GM21619 (cell line): ENCODE data around the gene LRRTM4.
"Not testable (repeated sequence)": the region's sequence is repeated elsewhere in the genome, so short reads cannot be mapped to it uniquely, and the experiment has no call there.

ENCODE experiments used
- ATAC-seq: cut with Tn5 transposase; IDR thresholded peaks from one replicate; pipeline ENCODE4 v1.9.1; 2021; ENCODE audit not compliant: unreplicated experiment

The LRRTM4 gene

GRCh38 chr2:77088424-77088823 is 433.8 kb downstream of the LRRTM4 start:
- ATAC-seq = not testable (repeated sequence)

DNA sequence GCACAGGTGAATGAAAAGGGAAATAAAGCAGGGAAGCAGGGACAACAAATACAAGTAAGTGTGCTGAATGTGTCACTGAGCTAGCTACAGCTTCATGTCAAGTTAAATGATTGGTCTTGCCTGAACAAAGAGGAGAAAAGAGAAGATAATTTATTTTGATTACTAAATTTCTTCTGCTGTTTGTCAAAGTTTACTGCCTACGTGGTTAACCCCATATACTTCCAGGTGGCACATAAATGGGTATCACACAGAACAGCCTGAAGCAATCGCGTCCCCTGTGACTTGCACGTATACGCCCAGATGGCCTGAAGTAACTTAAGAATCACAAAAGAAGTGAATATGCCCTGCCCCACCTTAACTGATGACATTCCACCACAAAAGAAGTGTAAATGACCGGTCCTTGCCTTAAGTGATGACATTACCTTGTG is 434.2 kb downstream of the LRRTM4 start:
- ATAC-seq = no peak

GRCh38 chr2:77086478-77086877 is 435.7 kb downstream of the LRRTM4 start:
- no peak for ATAC-seq

GRCh38 chr2:77086051-77086450 is 436.1 kb downstream of the LRRTM4 start:
- ATAC-seq = no peak

GRCh38 chr2:77085561-77085960 is 436.6 kb downstream of the LRRTM4 start:
- ATAC-seq = no peak

DNA sequence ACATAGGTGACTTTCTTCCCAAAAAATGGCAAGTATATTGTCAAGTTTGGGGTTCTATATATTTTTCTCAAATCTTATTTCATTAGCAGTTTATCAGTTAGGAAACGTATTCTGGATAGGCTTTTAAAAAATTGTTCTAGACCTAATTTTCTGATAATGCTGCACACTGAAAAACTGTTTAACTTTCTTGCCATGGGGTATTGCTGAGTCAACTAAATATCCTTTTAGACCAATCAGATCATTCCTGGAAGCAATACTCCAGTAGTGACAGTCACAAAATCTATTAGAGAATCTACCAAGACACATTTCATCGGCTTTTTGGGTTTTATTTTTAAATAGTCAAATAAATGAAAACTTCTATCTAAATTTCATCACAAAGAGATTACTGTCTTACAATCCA is 440.6 kb downstream of the LRRTM4 start:
- ATAC-seq = no peak

DNA sequence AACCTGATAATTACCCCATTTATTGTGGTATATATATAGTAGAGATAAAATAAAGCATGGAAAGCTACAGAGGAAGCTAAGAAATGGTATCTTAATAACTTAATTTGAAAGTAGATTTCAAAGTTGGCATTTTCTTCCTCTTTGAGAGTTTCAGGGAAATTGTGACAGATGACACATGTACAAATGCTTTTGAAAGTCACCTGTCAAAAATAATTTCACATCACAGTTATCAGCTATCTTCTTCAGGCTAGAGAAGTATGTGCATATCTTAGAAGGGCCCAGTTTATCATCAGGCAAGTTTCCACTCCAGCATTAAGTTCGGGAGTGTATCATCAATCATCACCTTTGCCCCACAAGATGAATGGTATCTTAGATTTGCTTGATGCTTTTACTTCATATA is 457.9 kb downstream of the LRRTM4 start:
- no peak for ATAC-seq

DNA sequence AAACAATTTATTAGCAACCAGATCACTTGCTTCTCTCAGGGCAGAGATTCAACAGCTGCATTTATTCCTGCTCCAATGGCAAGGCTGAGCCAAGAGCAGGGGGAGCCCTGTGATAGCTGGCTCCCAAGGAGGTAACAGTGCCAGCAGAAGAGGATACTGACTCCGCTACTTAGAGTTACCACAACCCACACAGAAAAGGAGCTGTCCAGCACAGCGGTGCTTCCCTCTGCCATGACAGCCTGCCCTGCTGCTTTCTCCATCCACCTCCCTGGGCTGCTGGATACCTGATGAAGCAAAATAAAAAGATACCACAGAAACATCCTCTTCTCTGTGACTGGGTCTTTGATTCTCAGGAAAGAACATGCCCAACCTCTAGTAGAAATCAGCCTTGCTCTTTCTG is 467.2 kb downstream of the LRRTM4 start:
- ATAC-seq = no peak

GRCh38 chr2:77046339-77046738 is 475.8 kb downstream of the LRRTM4 start:
- ATAC-seq = no peak

DNA sequence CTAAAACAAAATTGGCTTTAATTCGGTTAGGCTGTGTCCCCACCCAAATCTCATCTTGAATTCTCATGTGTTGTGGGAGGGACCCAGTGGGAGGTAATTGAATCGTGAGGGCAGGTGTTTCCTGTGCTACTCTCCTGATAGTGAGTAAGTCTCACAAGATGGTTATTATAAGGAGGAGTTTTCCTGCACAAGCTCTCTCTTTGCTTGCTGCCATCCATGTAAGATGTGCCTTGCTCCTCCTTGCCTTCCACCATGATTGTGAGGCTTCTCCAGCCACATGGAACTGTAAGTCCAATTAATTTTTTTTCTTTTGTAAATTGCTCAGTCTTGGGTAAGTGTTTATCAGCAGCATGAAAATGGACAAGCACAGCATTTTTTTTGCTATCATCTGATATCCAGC is 476.7 kb downstream of the LRRTM4 start:
- ATAC-seq = not testable (repeated sequence)

DNA sequence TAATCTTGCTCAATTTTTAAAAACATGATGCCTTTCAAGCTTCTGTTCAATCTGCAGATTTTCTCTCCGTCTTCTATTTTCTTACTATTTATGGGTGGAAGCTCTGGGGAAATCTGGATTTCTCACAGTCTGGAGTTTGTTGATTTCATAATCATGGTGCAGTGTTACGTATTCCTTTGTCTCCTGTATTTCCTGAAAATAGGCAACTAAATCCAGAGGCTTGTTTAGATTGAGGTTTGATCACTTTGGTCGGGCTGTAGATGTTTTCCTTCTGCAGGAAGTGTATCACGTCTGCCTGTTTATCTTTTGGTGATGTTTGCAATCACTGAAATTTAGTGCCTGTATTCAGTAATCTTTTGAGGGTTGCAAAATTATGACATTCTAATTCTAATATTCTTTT is 487.7 kb downstream of the LRRTM4 start:
- ATAC-seq = no peak

- ATAC-seq = not testable (repeated sequence)
Measured at GRCh38 chr2:77029237-77029636, 492.9 kb downstream of the LRRTM4 start.

DNA sequence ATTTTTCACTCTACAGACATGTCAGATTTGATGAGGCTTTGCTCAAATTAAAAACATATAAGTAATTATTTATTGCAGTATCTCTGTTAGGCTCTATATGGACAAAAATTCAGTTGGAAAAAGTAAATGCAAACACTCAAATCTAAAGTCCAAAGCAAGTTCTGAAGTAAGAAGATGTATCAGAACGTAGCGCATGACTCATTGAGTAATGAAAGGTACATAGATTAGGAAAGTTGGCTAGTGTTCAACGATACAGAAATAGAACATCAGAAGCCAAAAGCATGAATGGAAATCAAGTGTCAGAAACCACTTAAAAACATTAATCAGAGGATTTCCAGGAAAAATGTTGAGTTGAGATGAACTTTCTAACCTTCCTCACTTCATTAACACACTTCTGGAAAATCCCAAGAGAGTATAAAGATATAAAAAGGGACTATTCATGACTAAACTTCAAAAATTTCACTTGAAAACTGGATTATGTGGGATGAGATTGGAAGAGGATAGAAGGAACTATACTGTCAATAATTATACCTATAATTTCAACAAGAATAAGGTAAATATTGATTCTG is 494.1 kb downstream of the LRRTM4 start:
- ATAC-seq = no peak

- ATAC-seq = no peak
Measured at GRCh38 chr2:77025714-77026113, 496.5 kb downstream of the LRRTM4 start.

- ATAC-seq = no peak
Measured at GRCh38 chr2:77021161-77021560, 501.0 kb downstream of the LRRTM4 start.

DNA sequence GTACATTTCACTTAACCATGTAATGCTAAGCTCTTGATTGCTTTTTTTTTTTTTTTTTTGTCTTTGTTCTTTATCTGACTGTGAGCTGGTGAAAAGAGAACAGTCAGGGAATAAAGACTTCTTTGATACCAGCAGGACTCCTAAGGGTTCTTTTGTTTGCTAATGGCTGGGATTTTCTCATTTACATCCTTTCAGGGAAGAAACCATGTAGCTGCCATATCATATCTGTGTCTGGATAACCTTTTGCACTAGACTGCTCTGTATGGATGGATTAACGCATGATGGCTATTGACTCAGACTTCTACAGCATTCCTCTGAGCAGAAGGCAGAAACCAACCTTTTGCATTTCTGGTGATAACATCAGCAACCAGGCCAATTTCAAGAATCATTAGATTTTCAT is 504.0 kb downstream of the LRRTM4 start:
- no peak for ATAC-seq

GRCh38 chr2:77017355-77017745 is 504.8 kb downstream of the LRRTM4 start:
- ATAC-seq = no peak

DNA sequence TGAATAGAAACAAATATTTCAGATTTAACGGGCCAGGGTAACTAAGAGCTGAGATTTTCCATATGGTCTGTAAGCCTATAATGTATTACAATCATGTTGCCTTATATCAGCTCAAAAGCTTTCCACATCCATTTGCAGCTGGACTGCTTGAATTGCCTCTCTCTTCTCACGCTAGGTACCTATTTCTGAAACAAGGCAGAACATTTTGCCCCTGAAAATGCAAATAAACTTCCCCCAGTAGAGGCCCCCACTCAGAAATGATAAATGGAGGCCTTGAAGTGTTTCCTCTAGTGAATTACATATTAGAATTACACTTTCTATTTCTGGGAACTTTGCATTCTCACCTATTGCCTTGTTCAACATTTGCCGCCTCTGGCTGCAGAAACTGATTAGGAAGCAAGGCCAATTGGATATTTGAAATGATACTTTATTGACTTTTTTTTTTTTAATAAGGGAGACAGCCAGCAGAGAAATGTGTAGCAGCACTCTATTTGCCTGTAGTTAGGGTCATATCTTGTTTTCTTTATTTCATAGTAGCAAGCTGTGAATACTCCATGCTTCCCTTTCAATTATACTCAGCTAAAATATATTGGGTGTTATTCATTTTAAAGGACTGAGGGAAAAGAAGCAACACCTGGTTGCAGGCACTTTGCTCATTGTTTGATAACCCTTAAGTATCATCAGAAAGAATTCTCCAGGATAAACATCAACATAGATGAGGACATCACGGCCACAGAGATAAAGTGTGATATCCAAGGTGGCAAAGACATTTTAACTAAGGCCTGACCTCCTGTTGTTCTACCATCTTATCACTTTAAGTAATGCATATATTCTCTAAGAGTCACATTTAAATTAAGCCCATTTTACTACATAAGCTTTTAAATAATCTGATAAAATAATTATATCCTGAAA is 505.5 kb downstream of the LRRTM4 start:
- no peak for ATAC-seq

- no peak for ATAC-seq
Measured at GRCh38 chr2:77013953-77014352, 508.2 kb downstream of the LRRTM4 start.

DNA sequence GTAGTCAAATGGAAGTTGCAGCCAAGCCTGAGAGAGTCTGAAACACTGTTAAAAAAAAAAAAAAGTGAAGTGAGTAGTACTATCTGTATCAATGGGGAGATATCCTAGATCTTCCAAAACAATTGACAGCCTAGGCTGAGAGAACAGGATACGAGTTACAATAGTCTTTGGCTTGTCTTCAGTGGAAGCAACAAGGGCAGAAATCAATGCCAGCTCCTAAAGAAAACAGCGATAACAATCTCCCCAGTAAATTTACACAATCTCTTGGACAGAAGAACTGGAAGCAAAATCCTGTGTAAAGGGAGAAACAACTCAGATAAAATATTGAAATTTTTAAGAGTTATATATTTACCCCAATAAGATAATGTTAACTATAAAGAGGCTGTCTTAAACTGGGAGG is 508.7 kb downstream of the LRRTM4 start:
- ATAC-seq = no peak

DNA sequence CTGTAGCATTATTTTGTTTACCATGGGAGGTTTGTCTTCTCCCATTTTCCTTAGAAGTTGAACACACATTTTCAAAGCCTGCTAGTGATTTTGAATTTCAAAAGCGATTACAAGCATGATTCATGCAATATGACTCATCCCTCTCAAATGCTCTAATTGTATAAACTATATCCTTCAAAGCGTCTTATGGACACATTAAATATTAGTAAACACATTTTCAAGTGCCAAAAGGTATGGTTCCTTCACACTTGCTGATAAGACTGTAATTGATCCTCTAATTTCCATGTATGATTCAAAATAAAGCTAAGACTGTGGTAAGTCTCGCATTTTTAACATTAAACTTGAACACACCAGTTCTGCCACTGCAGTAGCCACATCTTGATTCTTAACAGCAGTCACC is 512.9 kb downstream of the LRRTM4 start:
- ATAC-seq = no peak

DNA sequence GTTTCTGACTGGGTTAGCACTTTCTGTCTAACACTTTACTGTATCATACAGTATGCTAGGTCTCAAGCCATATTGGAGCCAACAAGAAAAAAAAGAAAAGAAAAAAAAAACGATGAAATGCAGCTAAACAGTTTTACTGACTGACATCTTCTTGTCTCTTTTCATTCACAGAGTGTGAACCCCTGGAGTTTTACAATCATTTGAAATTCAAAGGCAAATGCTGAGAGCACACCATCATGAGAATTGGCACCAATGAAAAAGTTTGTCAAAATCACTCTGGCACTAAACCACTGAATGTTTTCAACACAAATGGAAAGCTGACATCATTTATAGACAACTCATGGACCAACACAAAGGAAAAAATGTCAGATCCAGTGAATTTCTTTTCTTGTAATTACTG is 513.3 kb downstream of the LRRTM4 start:
- no peak for ATAC-seq

- ATAC-seq = no peak
Measured at GRCh38 chr2:77007686-77008085, 514.5 kb downstream of the LRRTM4 start.
